PC-9 (cell line): ENCODE results near the gene APOC4. TPM values are rescaled to one million over a fixed set of nuclear protein-coding genes. Genes with fewer than 3 reads are reported as not detected.

Source experiments
- BruUV-seq: library from RNA; stranded (reverse); fragments of 400-500 nt; replicated peaks from 2 replicates; lab custom pipeline; 2021; lab: Mats Ljungman, UMichigan
- CTCF ChIA-PET: fragments of 300-600 bp; sonication (Branson Sonifier 250); formaldehyde crosslinking; loops from one replicate; lab custom pipeline; 2022; ENCODE audit warnings: antibody characterized with exemption; lab: Charles Lee
- POLR2A ChIA-PET: fragments of 300-600 bp; sonication (Branson Sonifier 250); formaldehyde crosslinking; loops from one replicate; lab custom pipeline; 2022; ENCODE audit warnings: antibody characterized with exemption; ENCODE audit not compliant: unreplicated experiment; lab: Charles Lee
- DNase-seq, 2 experiments: peaks; one replicate each; pipeline versions ENCODE4 v3.0.0 to v3.0.0-alpha.2; 2015 to 2022; ENCODE audit warnings: mixed read lengths in 1 of 2
- H2AFZ ChIP-seq: fragments of 200-600 bp; sonication (generic); 2 replicates; pipeline ENCODE4 v1.8.1; 2017; ENCODE audit warnings: antibody characterized with exemption
- H3F3A ChIP-seq: fragments of 200-600 bp; sonication (generic); 2 replicates; pipeline ENCODE4 v1.8.1; 2017; ENCODE audit warnings: antibody characterized with exemption, mild to moderate bottlenecking, low read depth; ENCODE audit not compliant: insufficient read depth
- H3K27ac ChIP-seq: fragments of 200-600 bp; sonication (generic); 2 replicates; pipeline ENCODE4 v1.6.1; 2016; ENCODE audit warnings: mixed run types
- H3K27me3 ChIP-seq: fragments of 200-600 bp; sonication (generic); 2 replicates; pipeline ENCODE4 v1.6.1; 2016; ENCODE audit warnings: low read depth, mixed run types; ENCODE audit not compliant: insufficient read depth
- H3K36me3 ChIP-seq: fragments of 200-600 bp; sonication (generic); 2 replicates; pipeline ENCODE4 v1.6.1; 2016; ENCODE audit warnings: low read depth, mixed run types
- H3K4me1 ChIP-seq: fragments of 200-600 bp; sonication (generic); replicated peaks from 2 replicates; pipeline ENCODE4 v1.6.1; 2016; ENCODE audit warnings: mixed run types; ENCODE audit not compliant: insufficient read depth
- H3K4me2 ChIP-seq: fragments of 200-600 bp; sonication (generic); 2 replicates; pipeline ENCODE4 v1.6.1; 2017; ENCODE audit warnings: mixed run types
- H3K4me3 ChIP-seq: fragments of 200-600 bp; sonication (generic); 2 replicates; pipeline ENCODE4 v1.6.1; 2016; ENCODE audit warnings: mixed run types
- H3K79me2 ChIP-seq: fragments of 200-600 bp; sonication (generic); 2 replicates; pipeline ENCODE4 v1.6.1; 2017; ENCODE audit warnings: low read depth, mixed run types
- H3K9me2 ChIP-seq: fragments of 200-600 bp; sonication (generic); 2 replicates; pipeline ENCODE4 v1.8.1; 2017; ENCODE audit warnings: mild to moderate bottlenecking; ENCODE audit not compliant: insufficient read depth
- H3K9me3 ChIP-seq: fragments of 200-600 bp; sonication (generic); 2 replicates; pipeline ENCODE4 v1.8.1; 2016; ENCODE audit warnings: low read depth; ENCODE audit not compliant: insufficient read depth
- H4K20me1 ChIP-seq: fragments of 200-600 bp; sonication (generic); 2 replicates; pipeline ENCODE4 v1.8.1; 2017; ENCODE audit not compliant: insufficient read depth
- CTCF ChIP-seq: fragments of 200-600 bp; sonication (generic); conservative IDR thresholded peaks from 2 replicates; pipeline ENCODE4 v1.6.1; 2017; ENCODE audit warnings: mixed run types, antibody characterized with exemption, mild to moderate bottlenecking, moderate library complexity
- EZH2 ChIP-seq: fragments of 200-600 bp; sonication (generic); IDR thresholded peaks from 2 replicates; pipeline ENCODE4 v1.8.0; 2017; ENCODE audit warnings: antibody characterized with exemption, low read depth
- intact Hi-C: fragments of 100-400 bp; cut with micrococcal nuclease; formaldehyde crosslinking; loops from one replicate; pipeline ENCODE4 v1.10.0; 2022; ENCODE audit not compliant: unreplicated experiment
- total RNA-seq: library from RNA; stranded (reverse); gene quantifications from 2 replicates; pipeline ENCODE4 v1.2.3, GENCODE V29; 2021

Gene APOC4
- total RNA-seq, 1 experiment from 2014 or later = not detected

GRCh38 chr19:44986389-44986788, 44.4 kb downstream of the APOC4 start:
- Histone ChIP-seq H2AFZ (no peak overlapping the region), H3K9me2 (no peaks in the 10 kb centered on the region), H3K4me2 (no peak overlapping the region), H3K9me3 (no peaks in the 10 kb centered on the region), H3K4me3 (no peak overlapping the region), H3F3A (peaks cover 6% of the 10 kb centered on the region; the same call in 1 of the 2 replicates), H3K27ac (no peak overlapping the region), H3K27me3 (no peaks in the 10 kb centered on the region), H3K4me1 (no peaks in the 10 kb centered on the region), H3K36me3 (peaks cover 24% of the 10 kb centered on the region; the same call in 1 of the 2 replicates), H4K20me1 (peaks cover 7% of the 10 kb centered on the region), H3K79me2 (no peaks in the 10 kb centered on the region)
- intact Hi-C loops = no loop called here
- ChIA-PET POLR2A (interaction anchor here (0.6 kb wide), 1 partner anchor 428 kb away, joined by 4 read pairs; no protein-coding TSS in a partner anchor), CTCF (no interaction called here)
- BruUV-seq = no TSS peak
- TF ChIP-seq EZH2 (no peak), CTCF (no peak)
- no peak for DNase-seq

- POLR2A ChIA-PET = interaction anchor here (0.6 kb wide), 1 partner anchor 427 kb away, joined by 4 read pairs; no protein-coding TSS in a partner anchor
- Histone ChIP-seq H3K79me2 (no peaks in the 10 kb centered on the region), H3F3A (peaks cover 6% of the 10 kb centered on the region; the same call in 1 of the 2 replicates), H3K9me2 (no peaks in the 10 kb centered on the region), H3K4me1 (no peaks in the 10 kb centered on the region), H3K9me3 (no peaks in the 10 kb centered on the region), H3K36me3 (peaks cover 24% of the 10 kb centered on the region; the same call in 1 of the 2 replicates), H3K27me3 (no peaks in the 10 kb centered on the region), H3K4me3 (no peak overlapping the region), H4K20me1 (peaks cover 4% of the 10 kb centered on the region), H2AFZ (no peak overlapping the region), H3K27ac (no peak overlapping the region), H3K4me2 (no peak overlapping the region)
- no TSS peak for BruUV-seq
- TF ChIP-seq EZH2 (no peak), CTCF (no peak)
- CTCF ChIA-PET = no interaction called here
- intact Hi-C loops = no loop called here
- DNase-seq = no peak
Observed at GRCh38 chr19:44987148-44987675, 45.2 kb downstream of the APOC4 start.

- Histone ChIP-seq H3K4me1 (no peaks in the 10 kb centered on the region), H3K36me3 (peaks cover 16% of the 10 kb centered on the region; the same call in 1 of the 2 replicates), H3K9me2 (no peaks in the 10 kb centered on the region), H3K79me2 (no peaks in the 10 kb centered on the region), H3K9me3 (no peaks in the 10 kb centered on the region), H3K4me3 (no peak overlapping the region), H3K27me3 (no peaks in the 10 kb centered on the region), H3K27ac (no peak overlapping the region), H4K20me1 (peaks cover 4% of the 10 kb centered on the region), H2AFZ (no peak overlapping the region), H3F3A (peaks cover 6% of the 10 kb centered on the region; the same call in 1 of the 2 replicates), H3K4me2 (no peak overlapping the region)
- TF ChIP-seq EZH2 = no peak
- TF ChIP-seq CTCF = no peak
- ChIA-PET POLR2A (no interaction called here), CTCF (interaction anchor here (0.5 to 0.6 kb wide), 2 partner anchors 95 to 164 kb away, joined by 3 to 5 read pairs; no protein-coding TSS in a partner anchor)
- no TSS peak for BruUV-seq
- intact Hi-C loops = loop anchor here (2.0 kb wide), 1 partner anchor 71 kb away; no protein-coding TSS in a partner anchor
- no peak for DNase-seq
Observed at GRCh38 chr19:44988273-44988672, 46.2 kb downstream of the APOC4 start.
